GM21717 (cell line): Measurements from ENCODE around the gene BOLA1.
A peak's percentile ranks its signal among the peaks of the same experiment; 100 is the strongest.
"Not testable (repeated sequence)": the region's sequence is repeated elsewhere in the genome, so short reads cannot be mapped to it uniquely, and the experiment has no call there.

ENCODE experiments used
- ATAC-seq: cut with Tn5 transposase; IDR thresholded peaks from one replicate; pipeline ENCODE4 v1.9.1; 2021; ENCODE audit warnings: mild to moderate bottlenecking, moderate library complexity; ENCODE audit not compliant: unreplicated experiment

The BOLA1 gene

GRCh38 chr1:149927563-149928400 lies 28.4 kb downstream of the BOLA1 start, which contains the start of gene SF3B4:
Gene SF3B4, minus strand, starts transcription at chr1:149927803. Its CDS starts 44 bp downstream, at chr1:149927759.
- ATAC-seq = peak; percentile 95

- ATAC-seq = no peak
These were observed 29.0 kb downstream of the BOLA1 start for GRCh38 chr1:149928401-149928724.

- no peak for ATAC-seq
These were observed 30.5 kb downstream of the BOLA1 start for GRCh38 chr1:149929856-149930255.

GRCh38 chr1:149931212-149931790 lies 31.9 kb downstream of the BOLA1 start:
- no peak for ATAC-seq

GRCh38 chr1:149932474-149932873 lies 33.1 kb downstream of the BOLA1 start:
- ATAC-seq = no peak

- ATAC-seq = no peak
These were observed 33.8 kb downstream of the BOLA1 start for GRCh38 chr1:149933208-149933607.

- ATAC-seq = no peak
These were observed 35.0 kb downstream of the BOLA1 start for GRCh38 chr1:149934356-149934755.

- ATAC-seq = no peak
These were observed 37.0 kb downstream of the BOLA1 start, which contains the start of gene MTMR11 for GRCh38 chr1:149936170-149936991. Gene MTMR11, minus strand, starts transcription at chr1:149936879. Its CDS starts 232 bp downstream, at chr1:149936647.

- ATAC-seq = no peak
These were observed 37.8 kb downstream of the BOLA1 start for GRCh38 chr1:149936992-149937705.

- ATAC-seq = no peak
These were observed 38.4 kb downstream of the BOLA1 start for GRCh38 chr1:149937759-149938158.

GRCh38 chr1:149938668-149939003 lies 39.3 kb downstream of the BOLA1 start:
- not testable (repeated sequence) for ATAC-seq

- ATAC-seq = no peak
These were observed 41.1 kb downstream of the BOLA1 start for GRCh38 chr1:149940427-149940826.

GRCh38 chr1:149942207-149942606 lies 42.8 kb downstream of the BOLA1 start:
- no peak for ATAC-seq

- ATAC-seq = no peak
These were observed 43.5 kb downstream of the BOLA1 start for GRCh38 chr1:149942885-149943284.

- ATAC-seq = no peak
These were observed 45.8 kb downstream of the BOLA1 start for GRCh38 chr1:149945206-149945605.

- no peak for ATAC-seq
These were observed 50.5 kb downstream of the BOLA1 start for GRCh38 chr1:149949911-149950310.
